ENCODE results near the gene NCBP2L. TPM values are rescaled to one million over a fixed set of nuclear protein-coding genes. Genes with fewer than 3 reads are reported as not detected.

NCBP2L gene
- total and polyA plus RNA-seq, 11 donors, result not detected

DNA sequence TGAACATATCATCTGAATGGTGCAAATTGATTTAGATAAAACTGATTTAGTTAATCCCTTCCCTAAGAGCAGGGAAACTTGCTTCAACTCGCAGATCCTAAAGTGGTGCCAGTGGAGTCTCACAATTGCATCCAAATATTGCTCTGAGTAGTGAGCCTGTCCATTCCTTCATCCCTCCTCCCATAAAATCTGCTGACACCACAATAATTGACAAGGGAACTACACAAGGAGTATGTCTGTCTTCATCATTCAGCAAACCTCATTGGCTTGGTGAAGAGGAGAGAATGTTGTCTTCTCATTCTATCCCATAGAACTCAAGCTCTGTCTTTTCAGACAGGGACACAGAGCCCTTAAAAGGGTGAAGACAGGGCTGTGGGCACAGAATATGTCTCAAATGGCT lies 52.3 kb downstream of the NCBP2L start:
- Histone ChIP-seq H3K4me1 (peaks cover 0 to 5% (median 0%) of the 10 kb centered on the region in 12 donors), H3K36me3 (no peaks in the 10 kb centered on the region), H3K27ac (no peak overlapping the region), H3K4me3 (no peak overlapping the region), H3K9me3 (no peaks in the 10 kb centered on the region), H3K27me3 (peaks cover 0 to 48% (median 0%) of the 10 kb centered on the region in 9 donors)
- intact Hi-C loops (cut with DNase I), result loop anchor here in 2 of 10 donors (10.0 kb wide), 2 partner anchors 65 to 95 kb away; no protein-coding TSS in a partner anchor
- 70 to 94% (median 92%) methylated on average over 1 of the region's 1 CpG for WGBS, 4 donors
- DNase-seq (no peak), ATAC-seq (no peak)
- TF ChIP-seq, protein P1, sequence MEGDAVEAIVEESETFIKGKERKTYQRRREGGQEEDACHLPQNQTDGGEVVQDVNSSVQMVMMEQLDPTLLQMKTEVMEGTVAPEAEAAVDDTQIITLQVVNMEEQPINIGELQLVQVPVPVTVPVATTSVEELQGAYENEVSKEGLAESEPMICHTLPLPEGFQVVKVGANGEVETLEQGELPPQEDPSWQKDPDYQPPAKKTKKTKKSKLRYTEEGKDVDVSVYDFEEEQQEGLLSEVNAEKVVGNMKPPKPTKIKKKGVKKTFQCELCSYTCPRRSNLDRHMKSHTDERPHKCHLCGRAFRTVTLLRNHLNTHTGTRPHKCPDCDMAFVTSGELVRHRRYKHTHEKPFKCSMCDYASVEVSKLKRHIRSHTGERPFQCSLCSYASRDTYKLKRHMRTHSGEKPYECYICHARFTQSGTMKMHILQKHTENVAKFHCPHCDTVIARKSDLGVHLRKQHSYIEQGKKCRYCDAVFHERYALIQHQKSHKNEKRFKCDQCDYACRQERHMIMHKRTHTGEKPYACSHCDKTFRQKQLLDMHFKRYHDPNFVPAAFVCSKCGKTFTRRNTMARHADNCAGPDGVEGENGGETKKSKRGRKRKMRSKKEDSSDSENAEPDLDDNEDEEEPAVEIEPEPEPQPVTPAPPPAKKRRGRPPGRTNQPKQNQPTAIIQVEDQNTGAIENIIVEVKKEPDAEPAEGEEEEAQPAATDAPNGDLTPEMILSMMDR (IDR thresholded peaks at IDR 0.05), result no peak
- no peak for TF ChIP-seq POLR2A (IDR thresholded peaks at IDR 0.05)

DNA sequence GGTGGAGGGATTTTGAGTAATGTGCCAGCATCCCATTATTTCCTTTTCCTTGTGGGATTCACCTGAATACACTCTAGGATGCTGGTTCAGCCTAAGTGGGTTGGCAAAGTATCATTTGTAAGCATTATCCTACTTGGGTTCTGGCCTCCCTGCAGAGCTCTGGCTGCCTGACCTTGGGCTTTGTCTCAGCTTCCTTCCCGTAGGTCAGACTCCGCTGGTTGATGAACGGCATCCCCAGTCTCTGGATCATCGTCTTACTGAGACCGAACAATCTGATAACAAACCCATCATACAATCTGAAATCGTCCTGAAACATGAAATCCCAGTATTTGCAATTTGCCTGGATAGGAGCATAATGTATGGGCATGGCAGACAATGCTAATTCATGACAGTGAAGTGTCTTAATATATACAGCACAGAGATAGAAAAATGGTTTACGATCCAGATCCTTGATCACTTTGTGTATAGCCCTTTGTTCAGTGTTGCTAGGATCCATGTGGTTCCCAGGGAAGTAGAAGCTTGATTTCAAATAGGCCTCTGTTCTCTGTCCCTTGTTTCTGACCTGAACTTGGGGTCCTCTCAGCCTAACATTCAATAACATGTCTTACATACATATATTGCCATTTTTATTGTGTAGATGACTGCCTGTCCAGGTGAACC lies 53.7 kb downstream of the NCBP2L start:
- Histone ChIP-seq H3K4me3 (no peak overlapping the region), H3K9me3 (no peaks in the 10 kb centered on the region), H3K36me3 (no peaks in the 10 kb centered on the region), H3K27ac (no peak overlapping the region), H3K27me3 (peaks cover 0 to 41% (median 0%) of the 10 kb centered on the region in 9 donors), H3K4me1 (no peaks in the 10 kb centered on the region)
- 53 to 76% (median 69%) methylated on average over 7 of the region's 7 CpGs for WGBS, 4 donors
- DNase-seq (no peak), ATAC-seq (peak in 1 of 4 donors; percentile 37)
- no peak for TF ChIP-seq POLR2A (IDR thresholded peaks at IDR 0.05)
- TF ChIP-seq, protein P1 (IDR thresholded peaks at IDR 0.05), result no peak
- intact Hi-C loops (cut with DNase I), result no loop called here

DNA sequence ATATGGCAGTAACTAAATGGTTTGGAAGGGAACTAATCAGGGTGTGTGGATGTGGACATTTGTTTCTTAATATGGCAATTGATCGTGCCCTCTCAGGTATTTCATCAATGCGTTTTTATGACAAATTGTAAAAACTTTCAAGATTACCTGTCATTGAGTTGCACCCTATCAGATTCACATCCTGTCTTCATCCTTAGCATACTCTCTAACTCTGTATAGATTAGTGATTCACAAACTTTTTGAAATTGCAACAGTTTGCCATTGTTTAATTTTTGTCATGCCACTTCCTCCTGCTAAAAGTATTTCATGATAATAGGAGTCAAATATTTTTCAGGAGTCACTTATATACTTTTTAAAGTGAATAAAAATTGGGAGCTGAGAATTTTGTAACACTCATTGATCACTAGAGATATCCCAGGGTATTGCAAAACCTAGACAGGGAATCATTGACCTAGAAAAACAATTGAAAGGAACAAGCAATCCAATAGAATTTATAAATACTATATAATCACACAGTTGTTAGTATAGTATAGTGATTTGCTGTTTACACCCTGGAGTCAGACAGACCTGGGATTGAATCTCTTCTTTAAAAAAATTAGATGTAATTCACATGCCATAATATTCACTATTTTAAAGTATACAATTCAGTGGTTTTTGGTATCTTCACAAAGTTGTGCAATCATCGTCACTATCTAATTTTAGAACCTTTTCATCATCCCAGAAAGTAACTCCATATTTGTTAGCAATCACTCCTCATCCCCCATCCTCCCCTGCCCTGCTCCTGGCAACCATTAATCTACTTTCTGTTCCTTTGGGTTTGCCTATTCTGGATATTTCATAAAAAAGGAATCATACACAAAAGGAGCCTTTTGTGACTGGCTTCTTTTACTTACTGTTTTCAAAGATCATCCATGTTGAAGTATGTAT lies 57.0 kb downstream of the NCBP2L start:
- H3K9me3 ChIP-seq, result no peaks in the 10 kb centered on the region
- DNase-seq, result no peak
- H3K4me3 ChIP-seq, result no peak overlapping the region
- WGBS, 4 donors, result 69 to 92% (median 83%) methylated on average over 3 of the region's 3 CpGs
- no peaks in the 10 kb centered on the region for H3K4me1 ChIP-seq
- H3K27me3 ChIP-seq, result peaks cover 0 to 37% (median 0%) of the 10 kb centered on the region in 9 donors
- TF ChIP-seq, protein P1 (IDR thresholded peaks at IDR 0.05), result no peak
- TF ChIP-seq POLR2A (IDR thresholded peaks at IDR 0.05), result no peak
- H3K27ac ChIP-seq, result no peak overlapping the region
- intact Hi-C loops (cut with DNase I), result no loop called here
- no peak for ATAC-seq
- no peaks in the 10 kb centered on the region for H3K36me3 ChIP-seq

DNA sequence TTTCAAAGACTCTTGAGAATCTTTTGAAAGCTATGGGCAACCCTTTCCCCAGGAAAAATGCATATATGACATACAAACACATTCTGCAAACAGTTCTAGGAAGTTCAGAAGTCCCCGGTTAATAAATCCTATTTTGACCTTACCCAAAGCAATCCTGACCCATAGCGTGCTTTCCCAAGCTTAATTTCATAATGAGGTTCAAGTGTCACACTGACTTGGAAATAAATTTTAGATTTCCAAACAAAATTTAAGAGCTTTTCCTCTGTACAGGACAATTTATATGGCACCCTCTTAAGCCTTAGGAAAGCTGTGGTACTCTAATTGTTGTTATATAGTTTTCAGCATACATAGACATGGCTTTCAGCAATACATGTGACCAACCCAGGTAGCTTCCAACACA lies 59.4 kb downstream of the NCBP2L start:
- no peak for DNase-seq
- Histone ChIP-seq H3K4me1 (no peaks in the 10 kb centered on the region), H3K4me3 (no peak overlapping the region), H3K27ac (no peak overlapping the region), H3K9me3 (no peaks in the 10 kb centered on the region), H3K27me3 (peaks cover 0 to 38% (median 0%) of the 10 kb centered on the region in 9 donors), H3K36me3 (peaks cover 0 to 12% (median 0%) of the 10 kb centered on the region in 9 donors)
- ATAC-seq, result no peak
- intact Hi-C loops (cut with DNase I), result no loop called here
- WGBS, 4 donors, result 73 to 92% (median 82%) methylated on average over 2 of the region's 2 CpGs
- no peak for TF ChIP-seq POLR2A (IDR thresholded peaks at IDR 0.05)
- TF ChIP-seq, protein P1 (IDR thresholded peaks at IDR 0.05), result no peak

Measured in heart left ventricle (tissue), 16 donors.